ENCODE measurements around the gene EDDM13. TPM values are rescaled to one million over a fixed set of nuclear protein-coding genes. Genes with fewer than 3 reads are reported as not detected.
A peak's percentile ranks its signal among the peaks of the same experiment; 100 is the strongest.

The EDDM13 gene
- total and polyA plus RNA-seq, 2 donors from 2014 or later, result 0.54 to 1.6 TPM

DNA sequence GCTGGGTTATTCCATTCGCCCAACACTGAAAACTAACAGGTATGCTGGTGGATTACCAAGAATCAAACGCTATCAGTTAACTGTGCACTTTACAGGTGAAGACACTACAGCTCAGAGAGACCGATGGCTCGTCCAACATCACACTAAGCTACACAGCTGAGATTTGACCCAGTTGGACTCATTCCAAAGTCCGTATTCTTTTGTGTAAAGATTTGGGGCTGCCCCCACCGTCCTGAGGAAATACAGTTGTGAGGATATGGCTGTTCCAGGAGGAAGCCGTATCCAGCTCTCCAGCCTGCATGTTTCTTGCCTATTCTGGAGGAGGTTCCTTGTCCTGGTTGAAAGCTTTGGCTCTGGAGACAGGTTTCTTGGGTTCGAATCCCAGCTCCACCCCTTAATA is 37.9 kb downstream of the EDDM13 start:
- Histone ChIP-seq H3K27me3 (ENCODE audit: control insufficient read depth, insufficient read depth, low read length) (no peaks in the 10 kb centered on the region), H3K27ac (ENCODE audit: low read depth in 2 of 2, low read length in 2 of 2) (no peak overlapping the region), H3K9ac (ENCODE audit: low read length in 3 of 3) (no peak overlapping the region), H3K4me1 (ENCODE audit: control insufficient read depth in 2 of 3, insufficient read depth in 2 of 3, low read depth in 1 of 3, low read length in 3 of 3) (peaks cover 3 to 12% (median 6%) of the 10 kb centered on the region in 3 donors), H3K9me3 (ENCODE audit: control insufficient read depth in 2 of 3, insufficient read depth in 1 of 3, low read length in 3 of 3) (no peaks in the 10 kb centered on the region), H3K4me3 (ENCODE audit: low read length in 3 of 3) (no peak overlapping the region), H3K36me3 (ENCODE audit: control insufficient read depth in 2 of 3, insufficient read depth in 3 of 3, low read length in 3 of 3) (peaks cover 0 to 8% (median 8%) of the 10 kb centered on the region in 3 donors)
- intact Hi-C loops (cut with DNase I), result no loop called here
- TF ChIP-seq, protein P1, sequence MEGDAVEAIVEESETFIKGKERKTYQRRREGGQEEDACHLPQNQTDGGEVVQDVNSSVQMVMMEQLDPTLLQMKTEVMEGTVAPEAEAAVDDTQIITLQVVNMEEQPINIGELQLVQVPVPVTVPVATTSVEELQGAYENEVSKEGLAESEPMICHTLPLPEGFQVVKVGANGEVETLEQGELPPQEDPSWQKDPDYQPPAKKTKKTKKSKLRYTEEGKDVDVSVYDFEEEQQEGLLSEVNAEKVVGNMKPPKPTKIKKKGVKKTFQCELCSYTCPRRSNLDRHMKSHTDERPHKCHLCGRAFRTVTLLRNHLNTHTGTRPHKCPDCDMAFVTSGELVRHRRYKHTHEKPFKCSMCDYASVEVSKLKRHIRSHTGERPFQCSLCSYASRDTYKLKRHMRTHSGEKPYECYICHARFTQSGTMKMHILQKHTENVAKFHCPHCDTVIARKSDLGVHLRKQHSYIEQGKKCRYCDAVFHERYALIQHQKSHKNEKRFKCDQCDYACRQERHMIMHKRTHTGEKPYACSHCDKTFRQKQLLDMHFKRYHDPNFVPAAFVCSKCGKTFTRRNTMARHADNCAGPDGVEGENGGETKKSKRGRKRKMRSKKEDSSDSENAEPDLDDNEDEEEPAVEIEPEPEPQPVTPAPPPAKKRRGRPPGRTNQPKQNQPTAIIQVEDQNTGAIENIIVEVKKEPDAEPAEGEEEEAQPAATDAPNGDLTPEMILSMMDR (IDR thresholded peaks at IDR 0.05; ENCODE audit: borderline replicate concordance, extremely low read depth, insufficient read depth), result no peak
- FAIRE-seq, result no peak
- no peak for DNase-seq

DNA sequence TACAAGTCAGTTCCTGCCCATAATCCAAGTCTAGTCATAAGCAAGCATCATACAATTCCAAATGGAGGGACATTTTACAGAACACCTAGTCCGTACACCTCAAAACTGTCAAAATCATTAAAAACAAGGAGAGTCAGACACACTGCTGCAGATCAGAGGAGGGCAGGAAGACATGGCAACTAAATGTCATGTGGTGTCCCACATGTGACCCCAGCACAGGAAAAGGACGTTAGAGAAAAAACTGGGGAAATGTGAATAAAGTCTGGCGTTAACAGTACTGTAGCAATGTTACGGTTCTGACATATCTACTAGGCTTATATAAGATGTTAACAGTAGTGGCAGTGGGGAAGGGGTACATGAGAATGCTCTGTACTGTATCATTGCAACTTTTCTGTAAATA is 39.8 kb downstream of the EDDM13 start:
- DNase-seq, result no peak
- Histone ChIP-seq H3K36me3 (ENCODE audit: control insufficient read depth in 2 of 3, insufficient read depth in 3 of 3, low read length in 3 of 3) (peaks cover 0 to 8% (median 6%) of the 10 kb centered on the region in 3 donors), H3K27ac (ENCODE audit: low read depth in 2 of 2, low read length in 2 of 2) (no peak overlapping the region), H3K27me3 (ENCODE audit: control insufficient read depth, insufficient read depth, low read length) (no peaks in the 10 kb centered on the region), H3K4me1 (ENCODE audit: control insufficient read depth in 2 of 3, insufficient read depth in 2 of 3, low read depth in 1 of 3, low read length in 3 of 3) (peaks cover 3 to 18% (median 6%) of the 10 kb centered on the region in 3 donors), H3K9me3 (ENCODE audit: control insufficient read depth in 2 of 3, insufficient read depth in 1 of 3, low read length in 3 of 3) (no peaks in the 10 kb centered on the region), H3K9ac (ENCODE audit: low read length in 3 of 3) (no peak overlapping the region), H3K4me3 (ENCODE audit: low read length in 3 of 3) (no peak overlapping the region)
- FAIRE-seq, result no peak
- TF ChIP-seq, protein P1 (IDR thresholded peaks at IDR 0.05; ENCODE audit: borderline replicate concordance, extremely low read depth, insufficient read depth), result no peak
- intact Hi-C loops (cut with DNase I), result no loop called here

DNA sequence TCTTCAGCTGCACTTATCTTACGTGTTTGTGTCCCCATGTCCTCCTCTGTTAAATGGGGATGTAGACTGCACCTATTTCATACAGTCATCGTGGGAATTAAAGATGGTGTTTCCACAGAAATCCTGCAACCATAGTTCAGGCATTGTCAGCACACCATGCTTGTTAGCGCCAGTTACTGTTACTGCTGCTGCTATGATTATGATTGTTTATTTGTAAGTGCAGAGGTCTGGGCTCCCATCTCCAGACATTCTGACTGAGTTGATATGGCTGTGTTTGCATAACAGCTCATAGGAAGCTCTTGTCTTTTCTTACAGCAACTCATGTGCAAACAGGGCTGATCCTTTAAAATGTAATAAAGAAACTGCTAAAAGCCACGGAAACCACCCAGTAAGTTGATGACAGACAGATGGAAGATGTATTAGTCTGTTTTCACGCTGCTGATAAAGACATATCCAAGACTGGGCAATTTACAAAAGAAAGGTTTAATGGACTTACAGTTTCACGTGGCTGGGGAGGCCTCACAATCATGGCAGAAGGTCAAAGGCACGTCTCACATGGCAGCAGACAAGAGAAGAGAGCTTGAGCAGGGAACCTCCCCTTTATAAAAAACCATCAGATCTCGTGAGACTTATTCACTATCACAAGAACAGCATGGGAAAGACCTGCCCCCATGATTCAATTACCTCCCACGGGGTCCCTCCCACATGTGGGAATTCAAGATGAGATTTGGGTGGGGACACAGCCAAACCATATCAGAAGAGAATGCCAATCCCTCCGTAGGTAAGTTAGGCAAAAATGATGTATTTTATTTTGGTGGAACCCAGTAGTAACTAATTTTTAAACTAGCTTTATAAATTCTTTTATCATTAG is 40.5 kb downstream of the EDDM13 start:
- TF ChIP-seq, protein P1 (IDR thresholded peaks at IDR 0.05; ENCODE audit: borderline replicate concordance, extremely low read depth, insufficient read depth), result no peak
- H3K4me1 ChIP-seq (ENCODE audit: control insufficient read depth in 2 of 3, insufficient read depth in 2 of 3, low read depth in 1 of 3, low read length in 3 of 3), result peaks cover 3 to 18% (median 6%) of the 10 kb centered on the region in 3 donors
- peak in 1 of 5 donors; percentile 31 for DNase-seq
- H3K27me3 ChIP-seq (ENCODE audit: control insufficient read depth, insufficient read depth, low read length), result no peaks in the 10 kb centered on the region
- intact Hi-C loops (cut with DNase I), result no loop called here
- H3K9me3 ChIP-seq (ENCODE audit: control insufficient read depth in 2 of 3, insufficient read depth in 1 of 3, low read length in 3 of 3), result no peaks in the 10 kb centered on the region
- no peak for FAIRE-seq
- no peak overlapping the region for H3K27ac ChIP-seq (ENCODE audit: low read depth in 2 of 2, low read length in 2 of 2)
- peak overlapping the region in 1 of 3 donors; percentile 88 for H3K9ac ChIP-seq (ENCODE audit: low read length in 3 of 3)
- H3K4me3 ChIP-seq (ENCODE audit: low read length in 3 of 3), result peak overlapping the region in 2 of 3 donors; percentile 20 to 97
- peaks cover 0 to 8% (median 6%) of the 10 kb centered on the region in 3 donors for H3K36me3 ChIP-seq (ENCODE audit: control insufficient read depth in 2 of 3, insufficient read depth in 3 of 3, low read length in 3 of 3)

All from kidney (tissue), 14 donors.